ENCODE results near the gene CCT8L2.
"Not testable (repeated sequence)": the region's sequence is repeated elsewhere in the genome, so short reads cannot be mapped to it uniquely, and the experiment has no call there.

- TF ChIP-seq CTCF (conservative IDR thresholded peaks at IDR 0.05; ENCODE audit: low read depth, low read length); EZH2 (IDR thresholded peaks at IDR 0.05; ENCODE audit: low read length, unreplicated experiment): not testable (repeated sequence)
Observed at GRCh38 chr22:16569240-16569834, 23.3 kb downstream of the CCT8L2 start.

Data from PC-3 (cell line).